GM23338 (cell line): Measurements from ENCODE around the gene PLA2G2E. TPM values are rescaled to one million over a fixed set of nuclear protein-coding genes. Genes with fewer than 3 reads are reported as not detected.

ENCODE experiments used
- ATAC-seq: fragments of 200-7000 bp; cut with Tn5 transposase; 3 replicates; pipeline ENCODE4 v1.9.1; 2020
- DNase-seq: peaks from one replicate; pipeline ENCODE4 v3.0.0-alpha.2; 2015; ENCODE audit warnings: low spot score
- H2AFZ ChIP-seq: fragments of 200-600 bp; sonication (generic); 2 replicates; pipeline ENCODE4 v1.8.0; 2016; ENCODE audit warnings: antibody characterized with exemption, mild to moderate bottlenecking, moderate library complexity
- H3F3A ChIP-seq: fragments of 200-600 bp; sonication (generic); replicated peaks from 2 replicates; pipeline ENCODE4 v1.8.0; 2017; ENCODE audit warnings: antibody characterized with exemption, mixed run types, low read depth
- H3K27ac ChIP-seq: fragments of 200-600 bp; sonication (generic); 2 replicates; pipeline ENCODE4 v1.6.1; 2016; ENCODE audit warnings: low read depth
- H3K27me3 ChIP-seq: fragments of 200-600 bp; sonication (generic); 2 replicates; pipeline ENCODE4 v1.8.0; 2016; ENCODE audit warnings: mild to moderate bottlenecking, mixed run types, moderate library complexity; ENCODE audit not compliant: insufficient read depth
- H3K36me3 ChIP-seq: fragments of 200-600 bp; sonication (generic); 2 replicates; pipeline ENCODE4 v1.8.0; 2016; ENCODE audit warnings: mild to moderate bottlenecking; ENCODE audit not compliant: insufficient read depth
- H3K4me1 ChIP-seq: fragments of 200-600 bp; sonication (generic); 2 replicates; pipeline ENCODE4 v1.8.0; 2016; ENCODE audit warnings: mild to moderate bottlenecking, moderate library complexity; ENCODE audit not compliant: insufficient read depth
- H3K4me2 ChIP-seq: fragments of 200-600 bp; sonication (generic); 2 replicates; pipeline ENCODE4 v1.7.1; 2017; ENCODE audit warnings: mixed run types
- H3K4me3 ChIP-seq: fragments of 200-600 bp; sonication (generic); 2 replicates; pipeline ENCODE4 v1.6.1; 2016; ENCODE audit warnings: mixed run types
- H3K79me2 ChIP-seq: fragments of 200-600 bp; sonication (generic); replicated peaks from 2 replicates; pipeline ENCODE4 v1.8.0; 2017; ENCODE audit warnings: mild to moderate bottlenecking; ENCODE audit not compliant: insufficient read depth
- H3K9me2 ChIP-seq: fragments of 200-600 bp; sonication (generic); 2 replicates; pipeline ENCODE4 v1.8.0; 2017; ENCODE audit not compliant: insufficient read depth
- H4K20me1 ChIP-seq: fragments of 200-600 bp; sonication (generic); replicated peaks from 2 replicates; pipeline ENCODE4 v1.8.0; 2017; ENCODE audit warnings: mild to moderate bottlenecking; ENCODE audit not compliant: insufficient read depth
- H3K27ac Mint-ChIP-seq: 2 replicates; pipeline ENCODE4 v1.8.0; 2020; ENCODE audit warnings: inconsistent platforms, mild to moderate bottlenecking, moderate library complexity, mixed read lengths
- H3K27me3 Mint-ChIP-seq: 3 replicates; pipeline ENCODE4 v1.8.0; 2022; ENCODE audit warnings: low read depth, mild to moderate bottlenecking, moderate library complexity, mixed read lengths, inconsistent platforms; ENCODE audit not compliant: insufficient read depth, poor library complexity
- H3K36me3 Mint-ChIP-seq: 3 replicates; pipeline ENCODE4 v1.8.0; 2021; ENCODE audit warnings: low read depth, mild to moderate bottlenecking, inconsistent platforms, moderate library complexity, mixed read lengths
- H3K4me1 Mint-ChIP-seq: 3 replicates; pipeline ENCODE4 v1.8.0; 2020; ENCODE audit warnings: mild to moderate bottlenecking, inconsistent platforms, mixed read lengths
- H3K4me3 Mint-ChIP-seq: 3 replicates; pipeline ENCODE4 v1.8.0; 2021; ENCODE audit warnings: moderate library complexity, mild to moderate bottlenecking, inconsistent platforms, mixed read lengths
- H3K9me3 Mint-ChIP-seq: 3 replicates; pipeline ENCODE4 v1.8.0; 2020; ENCODE audit warnings: moderate library complexity, mild to moderate bottlenecking, inconsistent platforms, mixed read lengths
- EZH2 ChIP-seq: fragments of 200-600 bp; sonication (generic); IDR thresholded peaks from one replicate; pipeline ENCODE4 v1.8.0; 2017; ENCODE audit warnings: antibody characterized with exemption, mild to moderate bottlenecking, low read depth; ENCODE audit not compliant: unreplicated experiment
- EZH2phosphoT487 ChIP-seq: fragments of 200-600 bp; sonication (generic); IDR thresholded peaks from one replicate; pipeline ENCODE4 v1.8.1; 2018; ENCODE audit warnings: antibody characterized with exemption; ENCODE audit not compliant: unreplicated experiment
- JUNB ChIP-seq: IDR thresholded peaks from one replicate; pipeline ENCODE4 v1.6.1; 2016; ENCODE audit warnings: antibody characterized with exemption; ENCODE audit not compliant: unreplicated experiment
- POLR2AphosphoS5 ChIP-seq: IDR thresholded peaks from 2 replicates; pipeline ENCODE4 v1.6.1; 2016; ENCODE audit warnings: antibody characterized with exemption, low read depth
- STAT1 ChIP-seq: IDR thresholded peaks from one replicate; pipeline ENCODE4 v1.6.1; 2016; ENCODE audit warnings: antibody characterized with exemption; ENCODE audit not compliant: unreplicated experiment
- ZNF114 ChIP-seq: fragments of 250-450 bp; sonication (Bioruptor Pico); IDR thresholded peaks from 2 replicates; pipeline ENCODE4 v1.5.0; 2020; ENCODE audit warnings: mild to moderate bottlenecking, moderate library complexity
- polyA plus RNA-seq: library from polyadenylated mRNA; unstranded; fragments of >200 nt; fragmentation: Nextera tagmentation; extraction: Ambion mirVana; gene quantifications from 2 replicates; pipeline ENCODE4 v1.2.1, GENCODE V29; 2016
- total RNA-seq: library from RNA; depleted of rRNA; stranded (reverse); fragments of >200 nt; shearing (Covaris generic); gene quantifications from 2 replicates; pipeline ENCODE4 v1.2.3, GENCODE V29; 2014
- TF ChIP-seq, protein P1 (sequence below): IDR thresholded peaks from 2 replicates; pipeline ENCODE4 v1.6.1; 2016; ENCODE audit warnings: antibody characterized with exemption
- TF ChIP-seq, protein P2 (sequence below): IDR thresholded peaks from one replicate; pipeline ENCODE4 v1.6.1; 2018; ENCODE audit warnings: antibody characterized with exemption; ENCODE audit not compliant: unreplicated experiment
- TF ChIP-seq, protein P3 (sequence below): fragments of 250-450 bp; sonication (Bioruptor Pico); IDR thresholded peaks from 2 replicates; pipeline ENCODE4 v1.5.0; 2020; ENCODE audit warnings: mild to moderate bottlenecking, moderate library complexity

The PLA2G2E gene
- total and polyA plus RNA-seq, 2 experiments from 2014 or later = not detected

DNA sequence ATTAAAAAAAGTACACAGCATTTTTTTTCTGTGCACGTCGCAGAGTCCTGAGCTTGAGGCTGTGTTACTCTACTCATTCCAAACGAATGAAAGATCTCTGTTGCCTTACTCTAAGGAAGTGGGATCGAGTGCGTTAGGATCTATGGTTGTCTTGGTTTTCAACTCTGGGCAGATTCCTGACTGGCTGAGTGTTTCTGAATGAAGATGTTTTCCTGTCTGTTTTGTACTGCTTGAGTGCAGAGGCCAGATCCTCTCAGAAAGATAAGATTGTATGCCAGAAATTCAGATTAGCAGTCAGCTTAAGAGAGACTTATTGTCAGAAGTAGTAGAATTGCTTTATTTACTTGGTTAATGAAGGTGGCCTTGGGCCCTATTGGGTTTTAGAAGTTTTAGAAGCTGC lies 14.0 kb downstream of the PLA2G2E start:
- DNase-seq (no peak), ATAC-seq (no peak)
- Histone ChIP-seq H3K4me1 (no peaks in the 10 kb centered on the region), H4K20me1 (peaks cover 14% of the 10 kb centered on the region), H2AFZ (no peak overlapping the region), H3K27ac (no peak overlapping the region), H3K36me3 (peaks cover 49% of the 10 kb centered on the region), H3K27me3 (no peaks in the 10 kb centered on the region), H3K79me2 (0 out of 2 replicates have a peak, but pooled peaks cover 2% of the 10 kb centered on the region), H3K4me2 (no peak overlapping the region), H3K4me3 (no peak overlapping the region), H3F3A (no peaks in the 10 kb centered on the region), H3K9me2 (no peaks in the 10 kb centered on the region)
- no peak for TF ChIP-seq STAT1
- TF ChIP-seq, protein P1, sequence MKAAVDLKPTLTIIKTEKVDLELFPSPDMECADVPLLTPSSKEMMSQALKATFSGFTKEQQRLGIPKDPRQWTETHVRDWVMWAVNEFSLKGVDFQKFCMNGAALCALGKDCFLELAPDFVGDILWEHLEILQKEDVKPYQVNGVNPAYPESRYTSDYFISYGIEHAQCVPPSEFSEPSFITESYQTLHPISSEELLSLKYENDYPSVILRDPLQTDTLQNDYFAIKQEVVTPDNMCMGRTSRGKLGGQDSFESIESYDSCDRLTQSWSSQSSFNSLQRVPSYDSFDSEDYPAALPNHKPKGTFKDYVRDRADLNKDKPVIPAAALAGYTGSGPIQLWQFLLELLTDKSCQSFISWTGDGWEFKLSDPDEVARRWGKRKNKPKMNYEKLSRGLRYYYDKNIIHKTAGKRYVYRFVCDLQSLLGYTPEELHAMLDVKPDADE = no peak
- TF ChIP-seq EZH2phosphoT487 = no peak
- TF ChIP-seq, protein P2, sequence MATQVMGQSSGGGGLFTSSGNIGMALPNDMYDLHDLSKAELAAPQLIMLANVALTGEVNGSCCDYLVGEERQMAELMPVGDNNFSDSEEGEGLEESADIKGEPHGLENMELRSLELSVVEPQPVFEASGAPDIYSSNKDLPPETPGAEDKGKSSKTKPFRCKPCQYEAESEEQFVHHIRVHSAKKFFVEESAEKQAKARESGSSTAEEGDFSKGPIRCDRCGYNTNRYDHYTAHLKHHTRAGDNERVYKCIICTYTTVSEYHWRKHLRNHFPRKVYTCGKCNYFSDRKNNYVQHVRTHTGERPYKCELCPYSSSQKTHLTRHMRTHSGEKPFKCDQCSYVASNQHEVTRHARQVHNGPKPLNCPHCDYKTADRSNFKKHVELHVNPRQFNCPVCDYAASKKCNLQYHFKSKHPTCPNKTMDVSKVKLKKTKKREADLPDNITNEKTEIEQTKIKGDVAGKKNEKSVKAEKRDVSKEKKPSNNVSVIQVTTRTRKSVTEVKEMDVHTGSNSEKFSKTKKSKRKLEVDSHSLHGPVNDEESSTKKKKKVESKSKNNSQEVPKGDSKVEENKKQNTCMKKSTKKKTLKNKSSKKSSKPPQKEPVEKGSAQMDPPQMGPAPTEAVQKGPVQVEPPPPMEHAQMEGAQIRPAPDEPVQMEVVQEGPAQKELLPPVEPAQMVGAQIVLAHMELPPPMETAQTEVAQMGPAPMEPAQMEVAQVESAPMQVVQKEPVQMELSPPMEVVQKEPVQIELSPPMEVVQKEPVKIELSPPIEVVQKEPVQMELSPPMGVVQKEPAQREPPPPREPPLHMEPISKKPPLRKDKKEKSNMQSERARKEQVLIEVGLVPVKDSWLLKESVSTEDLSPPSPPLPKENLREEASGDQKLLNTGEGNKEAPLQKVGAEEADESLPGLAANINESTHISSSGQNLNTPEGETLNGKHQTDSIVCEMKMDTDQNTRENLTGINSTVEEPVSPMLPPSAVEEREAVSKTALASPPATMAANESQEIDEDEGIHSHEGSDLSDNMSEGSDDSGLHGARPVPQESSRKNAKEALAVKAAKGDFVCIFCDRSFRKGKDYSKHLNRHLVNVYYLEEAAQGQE = no peak
- no peak for TF ChIP-seq JUNB
- TF ChIP-seq, protein P3, sequence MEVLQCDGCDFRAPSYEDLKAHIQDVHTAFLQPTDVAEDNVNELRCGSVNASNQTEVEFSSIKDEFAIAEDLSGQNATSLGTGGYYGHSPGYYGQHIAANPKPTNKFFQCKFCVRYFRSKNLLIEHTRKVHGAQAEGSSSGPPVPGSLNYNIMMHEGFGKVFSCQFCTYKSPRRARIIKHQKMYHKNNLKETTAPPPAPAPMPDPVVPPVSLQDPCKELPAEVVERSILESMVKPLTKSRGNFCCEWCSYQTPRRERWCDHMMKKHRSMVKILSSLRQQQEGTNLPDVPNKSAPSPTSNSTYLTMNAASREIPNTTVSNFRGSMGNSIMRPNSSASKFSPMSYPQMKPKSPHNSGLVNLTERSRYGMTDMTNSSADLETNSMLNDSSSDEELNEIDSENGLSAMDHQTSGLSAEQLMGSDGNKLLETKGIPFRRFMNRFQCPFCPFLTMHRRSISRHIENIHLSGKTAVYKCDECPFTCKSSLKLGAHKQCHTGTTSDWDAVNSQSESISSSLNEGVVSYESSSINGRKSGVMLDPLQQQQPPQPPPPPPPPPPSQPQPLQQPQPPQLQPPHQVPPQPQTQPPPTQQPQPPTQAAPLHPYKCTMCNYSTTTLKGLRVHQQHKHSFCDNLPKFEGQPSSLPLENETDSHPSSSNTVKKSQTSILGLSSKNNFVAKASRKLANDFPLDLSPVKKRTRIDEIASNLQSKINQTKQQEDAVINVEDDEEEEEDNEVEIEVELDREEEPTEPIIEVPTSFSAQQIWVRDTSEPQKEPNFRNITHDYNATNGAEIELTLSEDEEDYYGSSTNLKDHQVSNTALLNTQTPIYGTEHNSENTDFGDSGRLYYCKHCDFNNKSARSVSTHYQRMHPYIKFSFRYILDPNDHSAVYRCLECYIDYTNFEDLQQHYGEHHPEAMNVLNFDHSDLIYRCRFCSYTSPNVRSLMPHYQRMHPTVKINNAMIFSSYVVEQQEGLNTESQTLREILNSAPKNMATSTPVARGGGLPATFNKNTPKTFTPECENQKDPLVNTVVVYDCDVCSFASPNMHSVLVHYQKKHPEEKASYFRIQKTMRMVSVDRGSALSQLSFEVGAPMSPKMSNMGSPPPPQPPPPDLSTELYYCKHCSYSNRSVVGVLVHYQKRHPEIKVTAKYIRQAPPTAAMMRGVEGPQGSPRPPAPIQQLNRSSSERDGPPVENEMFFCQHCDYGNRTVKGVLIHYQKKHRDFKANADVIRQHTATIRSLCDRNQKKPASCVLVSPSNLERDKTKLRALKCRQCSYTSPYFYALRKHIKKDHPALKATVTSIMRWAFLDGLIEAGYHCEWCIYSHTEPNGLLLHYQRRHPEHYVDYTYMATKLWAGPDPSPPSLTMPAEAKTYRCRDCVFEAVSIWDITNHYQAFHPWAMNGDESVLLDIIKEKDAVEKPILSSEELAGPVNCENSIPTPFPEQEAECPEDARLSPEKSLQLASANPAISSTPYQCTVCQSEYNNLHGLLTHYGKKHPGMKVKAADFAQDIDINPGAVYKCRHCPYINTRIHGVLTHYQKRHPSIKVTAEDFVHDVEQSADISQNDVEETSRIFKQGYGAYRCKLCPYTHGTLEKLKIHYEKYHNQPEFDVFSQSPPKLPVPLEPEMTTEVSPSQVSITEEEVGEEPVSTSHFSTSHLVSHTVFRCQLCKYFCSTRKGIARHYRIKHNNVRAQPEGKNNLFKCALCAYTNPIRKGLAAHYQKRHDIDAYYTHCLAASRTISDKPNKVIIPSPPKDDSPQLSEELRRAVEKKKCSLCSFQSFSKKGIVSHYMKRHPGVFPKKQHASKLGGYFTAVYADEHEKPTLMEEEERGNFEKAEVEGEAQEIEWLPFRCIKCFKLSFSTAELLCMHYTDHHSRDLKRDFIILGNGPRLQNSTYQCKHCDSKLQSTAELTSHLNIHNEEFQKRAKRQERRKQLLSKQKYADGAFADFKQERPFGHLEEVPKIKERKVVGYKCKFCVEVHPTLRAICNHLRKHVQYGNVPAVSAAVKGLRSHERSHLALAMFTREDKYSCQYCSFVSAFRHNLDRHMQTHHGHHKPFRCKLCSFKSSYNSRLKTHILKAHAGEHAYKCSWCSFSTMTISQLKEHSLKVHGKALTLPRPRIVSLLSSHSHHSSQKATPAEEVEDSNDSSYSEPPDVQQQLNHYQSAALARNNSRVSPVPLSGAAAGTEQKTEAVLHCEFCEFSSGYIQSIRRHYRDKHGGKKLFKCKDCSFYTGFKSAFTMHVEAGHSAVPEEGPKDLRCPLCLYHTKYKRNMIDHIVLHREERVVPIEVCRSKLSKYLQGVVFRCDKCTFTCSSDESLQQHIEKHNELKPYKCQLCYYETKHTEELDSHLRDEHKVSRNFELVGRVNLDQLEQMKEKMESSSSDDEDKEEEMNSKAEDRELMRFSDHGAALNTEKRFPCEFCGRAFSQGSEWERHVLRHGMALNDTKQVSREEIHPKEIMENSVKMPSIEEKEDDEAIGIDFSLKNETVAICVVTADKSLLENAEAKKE (CRISPR knock-in tag) = no peak
- TF ChIP-seq POLR2AphosphoS5 = no peak
- no peak for TF ChIP-seq EZH2
- no peak for TF ChIP-seq ZNF114 (CRISPR knock-in tag)
- H3K4me3 Mint-ChIP-seq = no peak overlapping the region
- no peak overlapping the region for H3K27ac Mint-ChIP-seq
- peaks cover 11% of the 10 kb centered on the region for H3K4me1 Mint-ChIP-seq
- H3K36me3 Mint-ChIP-seq = peaks cover 86% of the 10 kb centered on the region
- H3K9me3 Mint-ChIP-seq = no peaks in the 10 kb centered on the region; the same call in 2 of the 3 replicates
- no peaks in the 10 kb centered on the region for H3K27me3 Mint-ChIP-seq
